ENCODE data around the gene CXCR5.
A peak's percentile ranks its signal among the peaks of the same experiment; 100 is the strongest.

CXCR5 gene

GRCh38 chr11:118897721-118898310 is 14.1 kb downstream of the CXCR5 start:
- Mint-ChIP-seq H3K4me1 (ENCODE audit: low read depth) (peaks cover 34% of the 10 kb centered on the region), H3K9me3 (no peaks in the 10 kb centered on the region), H3K4me3 (no peak overlapping the region), H3K27ac (no peak overlapping the region), H3K27me3 (ENCODE audit: low read depth) (no peaks in the 10 kb centered on the region), H3K36me3 (ENCODE audit: low read depth) (peaks cover 21% of the 10 kb centered on the region)
- no peak for DNase-seq (ENCODE audit: low spot score)

- Mint-ChIP-seq H3K4me1 (ENCODE audit: low read depth) (peaks cover 26% of the 10 kb centered on the region), H3K27ac (no peak overlapping the region)
Observed at GRCh38 chr11:118898400-118899295, 15.0 kb downstream of the CXCR5 start.

GRCh38 chr11:118899296-118899688 is 15.6 kb downstream of the CXCR5 start:
- no peak for DNase-seq (ENCODE audit: low spot score)
- no peaks in the 10 kb centered on the region for H3K9me3 Mint-ChIP-seq
- H3K27ac Mint-ChIP-seq: no peak overlapping the region
- no peak overlapping the region for H3K4me3 Mint-ChIP-seq
- peaks cover 19% of the 10 kb centered on the region for H3K36me3 Mint-ChIP-seq (ENCODE audit: low read depth)
- H3K4me1 Mint-ChIP-seq (ENCODE audit: low read depth): peaks cover 19% of the 10 kb centered on the region
- H3K27me3 Mint-ChIP-seq (ENCODE audit: low read depth): no peaks in the 10 kb centered on the region

More at GRCh38 chr11:118898400-118899295, 15.0 kb downstream of the CXCR5 start:
- no peaks in the 10 kb centered on the region for H3K9me3 Mint-ChIP-seq
- no peak overlapping the region for H3K4me3 Mint-ChIP-seq
- no peak for DNase-seq (ENCODE audit: low spot score)
- H3K36me3 Mint-ChIP-seq (ENCODE audit: low read depth): peaks cover 21% of the 10 kb centered on the region
- no peaks in the 10 kb centered on the region for H3K27me3 Mint-ChIP-seq (ENCODE audit: low read depth)

- no peaks in the 10 kb centered on the region for H3K27me3 Mint-ChIP-seq (ENCODE audit: low read depth)
Observed at GRCh38 chr11:118899706-118900360, 16.1 kb downstream of the CXCR5 start.

GRCh38 chr11:118900535-118901384 is 17.1 kb downstream of the CXCR5 start:
- Mint-ChIP-seq H3K9me3 (no peaks in the 10 kb centered on the region), H3K27me3 (ENCODE audit: low read depth) (no peaks in the 10 kb centered on the region), H3K4me3 (no peak overlapping the region), H3K4me1 (ENCODE audit: low read depth) (peaks cover 5% of the 10 kb centered on the region), H3K36me3 (ENCODE audit: low read depth) (peaks cover 19% of the 10 kb centered on the region), H3K27ac (no peak overlapping the region)
- no peak for DNase-seq (ENCODE audit: low spot score)

More at GRCh38 chr11:118899706-118900360, 16.1 kb downstream of the CXCR5 start:
- no peak for DNase-seq (ENCODE audit: low spot score)
- peaks cover 15% of the 10 kb centered on the region for H3K4me1 Mint-ChIP-seq (ENCODE audit: low read depth)
- no peak overlapping the region for H3K27ac Mint-ChIP-seq
- H3K4me3 Mint-ChIP-seq: no peak overlapping the region
- H3K9me3 Mint-ChIP-seq: no peaks in the 10 kb centered on the region
- H3K36me3 Mint-ChIP-seq (ENCODE audit: low read depth): peaks cover 19% of the 10 kb centered on the region

GRCh38 chr11:118901494-118902335 is 18.0 kb downstream of the CXCR5 start:
- Mint-ChIP-seq H3K27ac (no peak overlapping the region), H3K27me3 (ENCODE audit: low read depth) (no peaks in the 10 kb centered on the region), H3K4me3 (no peak overlapping the region), H3K36me3 (ENCODE audit: low read depth) (peaks cover 27% of the 10 kb centered on the region), H3K9me3 (no peaks in the 10 kb centered on the region), H3K4me1 (ENCODE audit: low read depth) (peaks cover under 1% of the 10 kb centered on the region)
- no peak for DNase-seq (ENCODE audit: low spot score)

GRCh38 chr11:118902336-118903203 is 18.9 kb downstream of the CXCR5 start:
- H3K4me1 Mint-ChIP-seq (ENCODE audit: low read depth): peaks cover 1% of the 10 kb centered on the region
- no peak overlapping the region for H3K4me3 Mint-ChIP-seq
- no peaks in the 10 kb centered on the region for H3K9me3 Mint-ChIP-seq
- no peaks in the 10 kb centered on the region for H3K27me3 Mint-ChIP-seq (ENCODE audit: low read depth)
- H3K27ac Mint-ChIP-seq: no peak overlapping the region
- no peak for DNase-seq (ENCODE audit: low spot score)
- peaks cover 32% of the 10 kb centered on the region for H3K36me3 Mint-ChIP-seq (ENCODE audit: low read depth)

- H3K4me1 Mint-ChIP-seq (ENCODE audit: low read depth): peaks cover 1% of the 10 kb centered on the region
- H3K36me3 Mint-ChIP-seq (ENCODE audit: low read depth): peaks cover 35% of the 10 kb centered on the region
- H3K27ac Mint-ChIP-seq: no peak overlapping the region
Observed at GRCh38 chr11:118903204-118904015, 19.7 kb downstream of the CXCR5 start.

GRCh38 chr11:118907051-118908042 is 23.7 kb downstream of the CXCR5 start:
- H3K4me1 Mint-ChIP-seq (ENCODE audit: low read depth): peaks cover 19% of the 10 kb centered on the region
- H3K9me3 Mint-ChIP-seq: no peaks in the 10 kb centered on the region
- peak overlapping the region; percentile 41 for H3K27ac Mint-ChIP-seq
- H3K27me3 Mint-ChIP-seq (ENCODE audit: low read depth): no peaks in the 10 kb centered on the region
- peak; percentile 79 for DNase-seq (ENCODE audit: low spot score)
- H3K4me3 Mint-ChIP-seq: no peak overlapping the region
- peaks cover 18% of the 10 kb centered on the region for H3K36me3 Mint-ChIP-seq (ENCODE audit: low read depth)

More at GRCh38 chr11:118903204-118904015, 19.7 kb downstream of the CXCR5 start:
- DNase-seq (ENCODE audit: low spot score): no peak
- Mint-ChIP-seq H3K4me3 (no peak overlapping the region), H3K9me3 (no peaks in the 10 kb centered on the region), H3K27me3 (ENCODE audit: low read depth) (no peaks in the 10 kb centered on the region)

GRCh38 chr11:118908264-118908663 is 24.6 kb downstream of the CXCR5 start:
- peaks cover 27% of the 10 kb centered on the region for H3K4me1 Mint-ChIP-seq (ENCODE audit: low read depth)
- no peaks in the 10 kb centered on the region for H3K27me3 Mint-ChIP-seq (ENCODE audit: low read depth)
- H3K4me3 Mint-ChIP-seq: no peak overlapping the region
- H3K9me3 Mint-ChIP-seq: no peaks in the 10 kb centered on the region
- no peak for DNase-seq (ENCODE audit: low spot score)
- H3K27ac Mint-ChIP-seq: no peak overlapping the region
- peaks cover 18% of the 10 kb centered on the region for H3K36me3 Mint-ChIP-seq (ENCODE audit: low read depth)
